Vagina (tissue), 2 donors: Measurements from ENCODE around the gene GOLGA6L2.

Source experiments
- POLR2A ChIP-seq, 2 donors: fragments of 450-650 bp; IDR thresholded peaks; one replicate each; pipeline ENCODE4 v1.6.1; 2017; ENCODE audit warnings: antibody characterized with exemption in 2 of 2, mild to moderate bottlenecking in 2 of 2, moderate library complexity in 2 of 2
- TF ChIP-seq, protein P1 (sequence below), 3 experiments: fragments of 450-650 bp in 2 of 3; fragments of 200-600 bp in 1 of 3; sonication (generic) in 1 of 3; IDR thresholded peaks; one replicate each; pipeline ENCODE4 v1.5.1; 2017 to 2019; ENCODE audit warnings: antibody characterized with exemption in 3 of 3, mild to moderate bottlenecking in 2 of 3, moderate library complexity in 2 of 3

GRCh38 chr15:23422946-23423708, 23.9 kb downstream of the GOLGA6L2 start:
- TF ChIP-seq, protein P1, sequence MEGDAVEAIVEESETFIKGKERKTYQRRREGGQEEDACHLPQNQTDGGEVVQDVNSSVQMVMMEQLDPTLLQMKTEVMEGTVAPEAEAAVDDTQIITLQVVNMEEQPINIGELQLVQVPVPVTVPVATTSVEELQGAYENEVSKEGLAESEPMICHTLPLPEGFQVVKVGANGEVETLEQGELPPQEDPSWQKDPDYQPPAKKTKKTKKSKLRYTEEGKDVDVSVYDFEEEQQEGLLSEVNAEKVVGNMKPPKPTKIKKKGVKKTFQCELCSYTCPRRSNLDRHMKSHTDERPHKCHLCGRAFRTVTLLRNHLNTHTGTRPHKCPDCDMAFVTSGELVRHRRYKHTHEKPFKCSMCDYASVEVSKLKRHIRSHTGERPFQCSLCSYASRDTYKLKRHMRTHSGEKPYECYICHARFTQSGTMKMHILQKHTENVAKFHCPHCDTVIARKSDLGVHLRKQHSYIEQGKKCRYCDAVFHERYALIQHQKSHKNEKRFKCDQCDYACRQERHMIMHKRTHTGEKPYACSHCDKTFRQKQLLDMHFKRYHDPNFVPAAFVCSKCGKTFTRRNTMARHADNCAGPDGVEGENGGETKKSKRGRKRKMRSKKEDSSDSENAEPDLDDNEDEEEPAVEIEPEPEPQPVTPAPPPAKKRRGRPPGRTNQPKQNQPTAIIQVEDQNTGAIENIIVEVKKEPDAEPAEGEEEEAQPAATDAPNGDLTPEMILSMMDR (IDR thresholded peaks at IDR 0.05), result no peak
- no peak for TF ChIP-seq POLR2A (IDR thresholded peaks at IDR 0.05)
